Measurements from ENCODE around the gene SMG5. TPM values are rescaled to one million over a fixed set of nuclear protein-coding genes. Genes with fewer than 3 reads are reported as not detected.

Gene SMG5
- total RNA-seq, 1 donor from 2014 or later: 122 TPM

- Mint-ChIP-seq H3K36me3 (ENCODE audit: low read depth) (peaks cover 44% of the 10 kb centered on the region), H3K27ac (ENCODE audit: unreplicated experiment) (no peak overlapping the region), H3K4me3 (no peak overlapping the region), H3K4me1 (peaks cover 3% of the 10 kb centered on the region), H3K27me3 (ENCODE audit: low read depth) (no peaks in the 10 kb centered on the region), H3K9me3 (no peaks in the 10 kb centered on the region)
- TF ChIP-seq CTCF (conservative IDR thresholded peaks at IDR 0.05): no peak
- DNase-seq (ENCODE audit: low read depth, low spot score): no peak
These were observed 16.6 kb downstream of the SMG5 start for GRCh38 chr1:156266051-156266450.

- no peaks in the 10 kb centered on the region for H3K27me3 Mint-ChIP-seq (ENCODE audit: low read depth)
- no peaks in the 10 kb centered on the region for H3K9me3 Mint-ChIP-seq
- H3K4me3 Mint-ChIP-seq: no peak overlapping the region
- no peak for DNase-seq (ENCODE audit: low read depth, low spot score)
- peaks cover 11% of the 10 kb centered on the region for H3K4me1 Mint-ChIP-seq
- TF ChIP-seq CTCF (conservative IDR thresholded peaks at IDR 0.05): no peak
- H3K27ac Mint-ChIP-seq (ENCODE audit: unreplicated experiment): no peak overlapping the region
- H3K36me3 Mint-ChIP-seq (ENCODE audit: low read depth): peaks cover 46% of the 10 kb centered on the region
These were observed 19.4 kb downstream of the SMG5 start for GRCh38 chr1:156263288-156263655.

GRCh38 chr1:156262461-156263287, 20.0 kb downstream of the SMG5 start:
- no peaks in the 10 kb centered on the region for H3K9me3 Mint-ChIP-seq
- no peak for TF ChIP-seq CTCF (conservative IDR thresholded peaks at IDR 0.05)
- no peak overlapping the region for H3K4me3 Mint-ChIP-seq
- H3K4me1 Mint-ChIP-seq: peaks cover 11% of the 10 kb centered on the region
- H3K36me3 Mint-ChIP-seq (ENCODE audit: low read depth): peaks cover 41% of the 10 kb centered on the region
- H3K27me3 Mint-ChIP-seq (ENCODE audit: low read depth): no peaks in the 10 kb centered on the region
- DNase-seq (ENCODE audit: low read depth, low spot score): no peak
- no peak overlapping the region for H3K27ac Mint-ChIP-seq (ENCODE audit: unreplicated experiment)

- Mint-ChIP-seq H3K27ac (ENCODE audit: unreplicated experiment) (peak overlapping the region; percentile 81), H3K36me3 (ENCODE audit: low read depth) (peaks cover 32% of the 10 kb centered on the region)
These were observed 21.7 kb downstream of the SMG5 start for GRCh38 chr1:156260896-156261295.

GRCh38 chr1:156259805-156260204, 22.8 kb downstream of the SMG5 start:
- no peak for TF ChIP-seq CTCF (conservative IDR thresholded peaks at IDR 0.05)
- H3K4me3 Mint-ChIP-seq: no peak overlapping the region
- H3K27me3 Mint-ChIP-seq (ENCODE audit: low read depth): no peaks in the 10 kb centered on the region
- peaks cover 11% of the 10 kb centered on the region for H3K4me1 Mint-ChIP-seq
- DNase-seq (ENCODE audit: low read depth, low spot score): no peak
- H3K9me3 Mint-ChIP-seq: no peaks in the 10 kb centered on the region
- H3K36me3 Mint-ChIP-seq (ENCODE audit: low read depth): peaks cover 24% of the 10 kb centered on the region
- no peak overlapping the region for H3K27ac Mint-ChIP-seq (ENCODE audit: unreplicated experiment)

More at GRCh38 chr1:156260896-156261295, 21.7 kb downstream of the SMG5 start:
- H3K9me3 Mint-ChIP-seq: no peaks in the 10 kb centered on the region
- H3K4me3 Mint-ChIP-seq: no peak overlapping the region
- no peaks in the 10 kb centered on the region for H3K27me3 Mint-ChIP-seq (ENCODE audit: low read depth)
- TF ChIP-seq CTCF (conservative IDR thresholded peaks at IDR 0.05): no peak
- no peak for DNase-seq (ENCODE audit: low read depth, low spot score)
- peaks cover 11% of the 10 kb centered on the region for H3K4me1 Mint-ChIP-seq

All from neural crest cell (in vitro differentiated cells).